Retinal pigment epithelial cell (primary cell): ENCODE results near the gene ATP8A2.

Experiments used
- DNase-seq: peaks from one replicate; pipeline ENCODE4 v3.0.0-alpha.2; 2010; ENCODE audit warnings: low read depth
- H3K4me3 ChIP-seq: 2 replicates; pipeline ENCODE4 v1.5.1; 2011; ENCODE audit warnings: mild to moderate bottlenecking, low read length, control low read depth, moderate library complexity
- CTCF ChIP-seq: conservative IDR thresholded peaks from 2 replicates; pipeline ENCODE4 v1.5.1; 2011; ENCODE audit warnings: low read depth, low read length, control low read depth, inconsistent platforms

The ATP8A2 gene

GRCh38 chr13:26019251-26019650, 647.5 kb downstream of the ATP8A2 start:
- TF ChIP-seq CTCF = no peak
- H3K4me3 ChIP-seq = no peak overlapping the region
- DNase-seq = no peak

- no peak overlapping the region for H3K4me3 ChIP-seq
- DNase-seq = no peak
- no peak for TF ChIP-seq CTCF
Measured at GRCh38 chr13:26019881-26020870, 648.4 kb downstream of the ATP8A2 start.

- no peak overlapping the region for H3K4me3 ChIP-seq
- DNase-seq = no peak
- TF ChIP-seq CTCF = no peak
Measured at GRCh38 chr13:26020891-26021290, 649.1 kb downstream of the ATP8A2 start.

GRCh38 chr13:26021516-26021915, 649.7 kb downstream of the ATP8A2 start:
- no peak for TF ChIP-seq CTCF
- DNase-seq = no peak
- no peak overlapping the region for H3K4me3 ChIP-seq

GRCh38 chr13:26021956-26022355, 650.2 kb downstream of the ATP8A2 start:
- H3K4me3 ChIP-seq = no peak overlapping the region
- no peak for TF ChIP-seq CTCF
- DNase-seq = no peak

- DNase-seq = no peak
Measured at GRCh38 chr13:26022538-26023292, 650.9 kb downstream of the ATP8A2 start.

More at GRCh38 chr13:26022538-26023292, 650.9 kb downstream of the ATP8A2 start:
- no peak for TF ChIP-seq CTCF
- H3K4me3 ChIP-seq = no peak overlapping the region
